ENCODE results near the gene CLCN2. TPM values are rescaled to one million over a fixed set of nuclear protein-coding genes. Genes with fewer than 3 reads are reported as not detected.
A peak's percentile ranks its signal among the peaks of the same experiment; 100 is the strongest.

CLCN2 gene
- total RNA-seq, 1 donor, result 4.3 TPM

DNA sequence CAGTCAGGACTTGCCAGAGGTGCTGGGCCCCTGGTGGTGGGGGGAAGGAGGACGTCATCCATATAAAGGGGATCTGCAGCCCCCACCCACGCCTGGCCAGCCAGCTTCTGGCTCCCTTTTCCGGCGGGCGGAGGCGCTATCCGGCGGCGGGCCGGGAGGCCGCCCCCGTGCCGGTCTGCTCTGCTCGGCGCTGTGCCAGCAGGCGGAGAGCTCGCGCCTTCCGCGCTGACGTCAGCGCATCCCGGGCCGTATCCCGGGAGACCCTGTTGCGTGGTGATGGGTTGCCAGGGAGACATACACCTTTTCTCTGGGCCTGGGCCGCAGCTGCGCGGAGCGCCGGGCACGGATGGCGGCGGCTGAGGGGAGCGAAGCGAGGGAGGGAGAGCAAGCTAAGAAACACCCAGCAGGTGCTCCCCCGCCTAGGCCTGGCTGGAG lies 22.9 kb downstream of the CLCN2 start:
- Histone ChIP-seq H3K9me3 (ENCODE audit: low read depth, low read length) (no peaks in the 10 kb centered on the region), H4K20me1 (ENCODE audit: insufficient read depth, low read length) (peaks cover 22% of the 10 kb centered on the region), H3K4me2 (ENCODE audit: insufficient read depth, low read length) (peak overlapping the region; percentile 94), H3K79me2 (ENCODE audit: insufficient read depth, low read length) (peaks cover 47% of the 10 kb centered on the region), H3K27ac (ENCODE audit: low read depth, low read length) (peak overlapping the region; percentile 97), H3K4me3 (ENCODE audit: insufficient read depth, low read length) (peak overlapping the region; percentile 59), H2AFZ (ENCODE audit: low read length) (peak overlapping the region; percentile 46), H3K36me3 (ENCODE audit: insufficient read depth, low read length) (peaks cover 37% of the 10 kb centered on the region), H3K27me3 (ENCODE audit: insufficient read depth, low read length) (no peaks in the 10 kb centered on the region), H3K4me1 (ENCODE audit: insufficient read depth, low read length) (peaks cover 45% of the 10 kb centered on the region)
- peak; percentile 96 for DNase-seq (ENCODE audit: insufficient read length, low spot score, missing footprints)
- TF ChIP-seq, protein P1, sequence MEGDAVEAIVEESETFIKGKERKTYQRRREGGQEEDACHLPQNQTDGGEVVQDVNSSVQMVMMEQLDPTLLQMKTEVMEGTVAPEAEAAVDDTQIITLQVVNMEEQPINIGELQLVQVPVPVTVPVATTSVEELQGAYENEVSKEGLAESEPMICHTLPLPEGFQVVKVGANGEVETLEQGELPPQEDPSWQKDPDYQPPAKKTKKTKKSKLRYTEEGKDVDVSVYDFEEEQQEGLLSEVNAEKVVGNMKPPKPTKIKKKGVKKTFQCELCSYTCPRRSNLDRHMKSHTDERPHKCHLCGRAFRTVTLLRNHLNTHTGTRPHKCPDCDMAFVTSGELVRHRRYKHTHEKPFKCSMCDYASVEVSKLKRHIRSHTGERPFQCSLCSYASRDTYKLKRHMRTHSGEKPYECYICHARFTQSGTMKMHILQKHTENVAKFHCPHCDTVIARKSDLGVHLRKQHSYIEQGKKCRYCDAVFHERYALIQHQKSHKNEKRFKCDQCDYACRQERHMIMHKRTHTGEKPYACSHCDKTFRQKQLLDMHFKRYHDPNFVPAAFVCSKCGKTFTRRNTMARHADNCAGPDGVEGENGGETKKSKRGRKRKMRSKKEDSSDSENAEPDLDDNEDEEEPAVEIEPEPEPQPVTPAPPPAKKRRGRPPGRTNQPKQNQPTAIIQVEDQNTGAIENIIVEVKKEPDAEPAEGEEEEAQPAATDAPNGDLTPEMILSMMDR (IDR thresholded peaks at IDR 0.05; ENCODE audit: extremely low read depth, low read depth, low read length), result no peak

DNA sequence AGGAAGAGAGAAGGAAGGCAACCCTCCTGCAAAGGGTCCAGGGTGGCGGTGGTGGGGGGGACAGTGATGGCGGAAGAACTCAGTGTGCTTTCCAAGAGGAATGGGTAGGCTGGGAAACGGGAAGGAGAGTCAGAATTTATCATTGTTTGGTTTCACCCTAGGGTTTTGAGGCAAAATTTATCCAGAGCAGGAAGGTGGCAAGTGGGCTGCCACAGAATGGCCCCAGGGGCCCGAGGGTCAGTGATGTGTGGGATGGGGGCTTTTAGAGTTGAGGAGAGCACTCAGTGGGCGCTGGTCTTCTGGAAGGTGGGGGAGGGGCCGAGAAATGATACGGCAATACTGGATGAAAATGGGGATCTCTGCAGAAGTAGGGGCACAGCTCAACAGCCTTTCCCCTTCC lies 23.4 kb downstream of the CLCN2 start:
- peak overlapping the region; percentile 45 for H2AFZ ChIP-seq (ENCODE audit: low read length)
- H3K79me2 ChIP-seq (ENCODE audit: insufficient read depth, low read length), result peaks cover 53% of the 10 kb centered on the region
- H3K9me3 ChIP-seq (ENCODE audit: low read depth, low read length), result no peaks in the 10 kb centered on the region

DNA sequence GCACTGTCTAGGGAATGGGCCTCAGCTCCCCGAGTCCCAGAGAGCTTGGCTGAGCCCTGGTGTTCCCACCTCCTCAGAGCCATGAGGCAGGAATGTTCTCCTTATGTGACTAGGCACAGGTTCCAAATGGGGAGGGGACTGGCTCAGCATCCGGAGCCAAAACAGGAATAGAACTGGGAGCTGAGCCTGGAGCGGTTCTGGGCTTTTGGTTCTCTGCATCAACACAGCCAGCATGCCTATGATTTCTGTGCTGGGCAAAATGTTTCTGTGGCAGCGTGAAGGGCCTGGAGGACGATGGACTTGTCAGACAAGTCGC lies 24.0 kb downstream of the CLCN2 start, which contains the start of gene FAM131A:
FAM131A (plus strand) TSS at position 202 of the 316 bp plus-strand sequence; CDS start at position 233, 31 bp downstream.
- H3K27me3 ChIP-seq (ENCODE audit: insufficient read depth, low read length), result no peaks in the 10 kb centered on the region
- H3K9me3 ChIP-seq (ENCODE audit: low read depth, low read length), result no peaks in the 10 kb centered on the region
- H3K79me2 ChIP-seq (ENCODE audit: insufficient read depth, low read length), result peaks cover 59% of the 10 kb centered on the region
- peak; percentile 88 for DNase-seq (ENCODE audit: insufficient read length, low spot score, missing footprints)
- TF ChIP-seq, protein P1 (IDR thresholded peaks at IDR 0.05; ENCODE audit: extremely low read depth, low read depth, low read length), result no peak
- H3K4me2 ChIP-seq (ENCODE audit: insufficient read depth, low read length), result peak within 1 kb of the TSS; percentile 94
- peak within 1 kb of the TSS; percentile 97 for H3K27ac ChIP-seq (ENCODE audit: low read depth, low read length)
- H4K20me1 ChIP-seq (ENCODE audit: insufficient read depth, low read length), result peaks cover 27% of the 10 kb centered on the region
- H3K4me3 ChIP-seq (ENCODE audit: insufficient read depth, low read length), result peak within 1 kb of the TSS; percentile 77
- H3K4me1 ChIP-seq (ENCODE audit: insufficient read depth, low read length), result peaks cover 55% of the 10 kb centered on the region
- H3K36me3 ChIP-seq (ENCODE audit: insufficient read depth, low read length), result peaks cover 42% of the 10 kb centered on the region
- H2AFZ ChIP-seq (ENCODE audit: low read length), result peak within 1 kb of the TSS; percentile 45

More for the DNA sequence above, 23.4 kb downstream of the CLCN2 start:
- Histone ChIP-seq H3K27me3 (ENCODE audit: insufficient read depth, low read length) (no peaks in the 10 kb centered on the region), H3K27ac (ENCODE audit: low read depth, low read length) (peak overlapping the region; percentile 97), H3K4me3 (ENCODE audit: insufficient read depth, low read length) (peak overlapping the region; percentile 59), H3K4me1 (ENCODE audit: insufficient read depth, low read length) (peaks cover 49% of the 10 kb centered on the region), H3K36me3 (ENCODE audit: insufficient read depth, low read length) (peaks cover 39% of the 10 kb centered on the region), H3K4me2 (ENCODE audit: insufficient read depth, low read length) (peak overlapping the region; percentile 94), H4K20me1 (ENCODE audit: insufficient read depth, low read length) (peaks cover 25% of the 10 kb centered on the region)
- DNase-seq (ENCODE audit: insufficient read length, low spot score, missing footprints), result no peak
- TF ChIP-seq, protein P1 (IDR thresholded peaks at IDR 0.05; ENCODE audit: extremely low read depth, low read depth, low read length), result no peak

DNA sequence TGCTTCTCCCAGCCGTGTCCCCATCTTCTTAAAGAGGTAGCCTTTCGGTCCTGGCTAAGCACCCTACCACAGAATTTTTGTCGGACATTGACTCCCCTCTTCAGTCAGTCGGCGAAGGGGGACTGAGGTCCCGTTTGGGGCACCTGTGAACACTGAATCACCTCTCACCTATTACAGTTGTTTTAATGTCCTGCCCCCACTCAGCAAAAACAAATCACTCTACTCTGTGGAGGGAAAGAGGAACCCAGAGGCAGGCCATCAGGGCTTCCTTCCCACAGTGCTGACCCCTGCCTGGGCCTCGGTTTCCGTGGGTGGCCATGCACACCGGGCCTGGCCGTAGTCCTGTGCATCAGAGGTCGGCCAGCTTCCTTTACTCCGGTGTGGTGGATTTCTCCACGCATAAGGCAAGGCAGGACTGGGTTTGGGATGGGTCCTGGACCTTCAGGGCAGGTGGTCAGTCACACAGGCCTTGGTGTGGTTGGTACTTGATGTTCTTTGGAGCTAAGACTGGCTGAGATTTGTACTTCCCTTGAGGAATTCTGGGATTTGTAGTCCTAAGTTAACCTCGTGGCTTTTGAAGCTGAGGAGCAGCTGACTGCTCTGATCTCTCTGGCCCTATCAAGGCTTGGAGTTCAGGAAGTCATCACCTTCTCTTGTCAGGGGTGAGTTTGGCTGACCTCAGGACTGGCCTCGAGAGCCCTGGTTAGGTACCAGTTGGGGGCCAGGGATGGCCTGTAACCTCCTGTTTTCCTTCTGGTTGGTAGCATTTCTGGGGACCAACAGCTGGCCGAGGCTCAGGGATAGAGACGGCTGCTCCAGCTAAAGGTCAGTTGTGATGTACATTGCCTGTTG lies 24.6 kb downstream of the CLCN2 start:
- H2AFZ ChIP-seq (ENCODE audit: low read length), result no peak overlapping the region
- H3K4me2 ChIP-seq (ENCODE audit: insufficient read depth, low read length), result peak overlapping the region; percentile 94
- H3K27ac ChIP-seq (ENCODE audit: low read depth, low read length), result peak overlapping the region; percentile 97
- H3K9me3 ChIP-seq (ENCODE audit: low read depth, low read length), result no peaks in the 10 kb centered on the region
- DNase-seq (ENCODE audit: insufficient read length, low spot score, missing footprints), result peak; percentile 95
- TF ChIP-seq, protein P1 (IDR thresholded peaks at IDR 0.05; ENCODE audit: extremely low read depth, low read depth, low read length), result no peak
- H3K36me3 ChIP-seq (ENCODE audit: insufficient read depth, low read length), result peaks cover 43% of the 10 kb centered on the region
- peaks cover 61% of the 10 kb centered on the region for H3K4me1 ChIP-seq (ENCODE audit: insufficient read depth, low read length)
- H3K4me3 ChIP-seq (ENCODE audit: insufficient read depth, low read length), result peak overlapping the region; percentile 77
- H3K79me2 ChIP-seq (ENCODE audit: insufficient read depth, low read length), result peaks cover 64% of the 10 kb centered on the region
- no peaks in the 10 kb centered on the region for H3K27me3 ChIP-seq (ENCODE audit: insufficient read depth, low read length)
- peaks cover 33% of the 10 kb centered on the region for H4K20me1 ChIP-seq (ENCODE audit: insufficient read depth, low read length)

Data from osteoblast (primary cell).